Ovary (tissue), 9 donors: ENCODE measurements around the gene CEP85L. TPM values are rescaled to one million over a fixed set of nuclear protein-coding genes. Genes with fewer than 3 reads are reported as not detected.

ENCODE experiments used
- DNase-seq, 5 donors: peaks; one replicate each; pipeline ENCODE4 v3.0.0-alpha.2; 2019 to 2020
- H3K27ac ChIP-seq, 2 donors: fragments of 200-600 bp; one replicate each; pipeline versions ENCODE4 v1.5.1 to v1.8.0; 2019 to 2022
- H3K27me3 ChIP-seq: fragments of 200-600 bp; one replicate; pipeline ENCODE4 v1.8.0; 2022
- H3K36me3 ChIP-seq: fragments of 200-600 bp; sonication (generic); one replicate; pipeline ENCODE4 v1.5.1; 2019
- H3K4me1 ChIP-seq: one replicate; pipeline ENCODE4 v1.8.1; 2013; ENCODE audit warnings: mild to moderate bottlenecking, moderate library complexity; ENCODE audit not compliant: insufficient read depth
- H3K4me3 ChIP-seq: fragments of 200-600 bp; sonication (generic); one replicate; pipeline ENCODE4 v1.5.1; 2017
- H3K9me3 ChIP-seq, 2 donors: fragments of 200-600 bp in 1 of 2; sonication (generic) in 1 of 2; one replicate each; pipeline versions ENCODE4 v1.5.1 to v1.8.1; 2013 to 2019; ENCODE audit warnings: mild to moderate bottlenecking in 1 of 2, moderate library complexity in 1 of 2
- CTCF ChIP-seq, 3 donors: fragments of 450-650 bp in 2 of 3; fragments of 200-600 bp in 1 of 3; IDR thresholded peaks; one replicate each; pipeline versions ENCODE4 v1.5.1 to v1.8.0; 2016 to 2022; ENCODE audit warnings: antibody characterized with exemption in 3 of 3, mild to moderate bottlenecking in 1 of 3
- EP300 ChIP-seq: sonication (generic); formaldehyde crosslinking; IDR thresholded peaks from one replicate; pipeline ENCODE4 v1.6.1; 2017; ENCODE audit warnings: antibody characterized with exemption
- POLR2A ChIP-seq: fragments of 450-650 bp; IDR thresholded peaks from one replicate; pipeline ENCODE4 v1.6.1; 2017; ENCODE audit warnings: antibody characterized with exemption, mild to moderate bottlenecking, moderate library complexity
- intact Hi-C, 4 donors: fragments of 100-400 bp; cut with DNase I; formaldehyde crosslinking; loops; one replicate each; pipeline versions ENCODE4 v1.11.0 to v1.15.1; 2022 to 2023
- polyA plus RNA-seq, 2 donors: library from polyadenylated mRNA; stranded (reverse); fragments of 200-250 nt in 1 of 2; fragments of 350-450 nt in 1 of 2; fragmentation: Illumina TruSeq in 1 of 2; extraction: RNeasy Lipid Tissue Mini Kit (QIAGEN cat#74804) in 1 of 2; gene quantifications; one replicate each; pipeline ENCODE4 v1.2.3, GENCODE V29; 2013 to 2014
- total RNA-seq, 7 donors: library from RNA; depleted of rRNA in 2 of 7; stranded (reverse); fragments of >200 nt in 2 of 7; fragmentation: NEBNext Ultra II Directional in 3 of 7; extraction: Animal tissue kit (Norgen Biotek cat#: 25700) in 3 of 7; gene quantifications; one replicate each; pipeline versions ENCODE4 v1.1.0 to v1.2.4, GENCODE V29; 2016 to 2023
- donor health status: DM: no; HTN: no; CAD: no; lungs with moderate emphysema.
- donor health status: DM: no; HTN: no; CAD: no.
- donor health status: Bipolar disorder and iron deficiency.
- donor health status: DM: yes; HTN: yes; CAD: no.
- donor health status: DM: no; HTN: no; CAD: no.
- donor health status: DM: yes; HTN: yes; CAD: no.

CEP85L gene
- total and polyA plus RNA-seq, 9 donors, result 4.0 to 33.4 (median 24.3) TPM

- TF ChIP-seq CTCF (IDR thresholded peaks at IDR 0.05), result no peak
- TF ChIP-seq EP300, result no peak
- no peak for TF ChIP-seq POLR2A
- intact Hi-C loops, result no loop called here
- Histone ChIP-seq H3K27me3 (no peaks in the 10 kb centered on the region), H3K4me3 (no peak overlapping the region), H3K9me3 (no peaks in the 10 kb centered on the region), H3K4me1 (no peaks in the 10 kb centered on the region), H3K27ac (no peak overlapping the region), H3K36me3 (no peaks in the 10 kb centered on the region)
- DNase-seq, result no peak
These were observed 231.7 kb downstream of the CEP85L start for GRCh38 chr6:118419448-118420394.

Other genes starting within 250 kb of the CEP85L start
- gene PLN, start 103.3 kb downstream of the CEP85L start, total RNA-seq, result 10 to 100 TPM in 4 of 7 donors, 1 to 10 TPM in 3; 1.5 to 38.7 (median 10.6) TPM
- 100 to 1,000 TPM in 1 of 2 donors, 10 to 100 TPM in 1; 22.7 to 110 TPM for gene PLN, start 103.3 kb downstream of the CEP85L start, polyA plus RNA-seq
- gene ASF1A, start 242.6 kb upstream of the CEP85L start, total RNA-seq, result 10 to 100 TPM in 6 of 7 donors, 1 to 10 TPM in 1; 9.9 to 30.7 (median 23.9) TPM
- gene ASF1A, start 242.6 kb upstream of the CEP85L start, polyA plus RNA-seq, result 10 to 100 TPM; 16.7 to 19.4 TPM